HFF-Myc (cell line): Measurements from ENCODE around the gene PHKB.

Experiments
- DNase-seq: peaks from one replicate; pipeline ENCODE4 v3.0.0-alpha.2; 2011; ENCODE audit warnings: low read depth; ENCODE audit errors: extremely low read depth
- H3K4me3 ChIP-seq: replicated peaks from 2 replicates; pipeline ENCODE4 v1.5.1; 2011; ENCODE audit warnings: low read depth, mild to moderate bottlenecking, control low read depth, low read length
- TF ChIP-seq, protein P1 (sequence below): IDR thresholded peaks from 2 replicates; pipeline ENCODE4 v1.5.1; 2012; ENCODE audit warnings: mild to moderate bottlenecking, low read depth, low read length, control low read depth; ENCODE audit errors: missing control alignments

Gene PHKB

GRCh38 chr16:47750371-47750770 lies 289.2 kb downstream of the PHKB start:
- TF ChIP-seq, protein P1, sequence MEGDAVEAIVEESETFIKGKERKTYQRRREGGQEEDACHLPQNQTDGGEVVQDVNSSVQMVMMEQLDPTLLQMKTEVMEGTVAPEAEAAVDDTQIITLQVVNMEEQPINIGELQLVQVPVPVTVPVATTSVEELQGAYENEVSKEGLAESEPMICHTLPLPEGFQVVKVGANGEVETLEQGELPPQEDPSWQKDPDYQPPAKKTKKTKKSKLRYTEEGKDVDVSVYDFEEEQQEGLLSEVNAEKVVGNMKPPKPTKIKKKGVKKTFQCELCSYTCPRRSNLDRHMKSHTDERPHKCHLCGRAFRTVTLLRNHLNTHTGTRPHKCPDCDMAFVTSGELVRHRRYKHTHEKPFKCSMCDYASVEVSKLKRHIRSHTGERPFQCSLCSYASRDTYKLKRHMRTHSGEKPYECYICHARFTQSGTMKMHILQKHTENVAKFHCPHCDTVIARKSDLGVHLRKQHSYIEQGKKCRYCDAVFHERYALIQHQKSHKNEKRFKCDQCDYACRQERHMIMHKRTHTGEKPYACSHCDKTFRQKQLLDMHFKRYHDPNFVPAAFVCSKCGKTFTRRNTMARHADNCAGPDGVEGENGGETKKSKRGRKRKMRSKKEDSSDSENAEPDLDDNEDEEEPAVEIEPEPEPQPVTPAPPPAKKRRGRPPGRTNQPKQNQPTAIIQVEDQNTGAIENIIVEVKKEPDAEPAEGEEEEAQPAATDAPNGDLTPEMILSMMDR = no peak
- H3K4me3 ChIP-seq = no peak overlapping the region
- DNase-seq = no peak
